H9 (cell line): ENCODE data around the gene C1QTNF9. TPM values are rescaled to one million over a fixed set of nuclear protein-coding genes. Genes with fewer than 3 reads are reported as not detected.
A peak's percentile ranks its signal among the peaks of the same experiment; 100 is the strongest.

Experiments
- DNase-seq: peaks from one replicate; pipeline ENCODE4 v3.0.0-alpha.2; 2017
- H2AFZ ChIP-seq: one replicate; pipeline ENCODE4 v1.6.1; 2013; ENCODE audit warnings: mild to moderate bottlenecking, low read length, control low read depth, moderate library complexity
- H2AK5ac ChIP-seq: 2 replicates; pipeline ENCODE4 v1.6.1; 2013; ENCODE audit warnings: low read length, control low read depth, mixed read lengths; ENCODE audit not compliant: insufficient read length
- H2BK120ac ChIP-seq: one replicate; pipeline ENCODE4 v1.6.1; 2013; ENCODE audit warnings: low read depth, mild to moderate bottlenecking, low read length, control low read depth, inconsistent platforms; ENCODE audit not compliant: poor library complexity, severe bottlenecking
- H2BK12ac ChIP-seq: 2 replicates; pipeline ENCODE4 v1.6.1; 2013; ENCODE audit warnings: low read length, control low read depth, mixed read lengths, low read depth; ENCODE audit not compliant: insufficient read length
- H2BK15ac ChIP-seq: 2 replicates; pipeline ENCODE4 v1.6.1; 2013; ENCODE audit warnings: low read depth, low read length, control low read depth
- H2BK20ac ChIP-seq: one replicate; pipeline ENCODE4 v1.6.1; 2013; ENCODE audit warnings: low read depth, mild to moderate bottlenecking, low read length, control low read depth, inconsistent platforms; ENCODE audit not compliant: poor library complexity, severe bottlenecking
- H2BK5ac ChIP-seq: 2 replicates; pipeline ENCODE4 v1.6.1; 2013; ENCODE audit warnings: low read length, control low read depth, mixed read lengths; ENCODE audit not compliant: insufficient read length
- H3K14ac ChIP-seq: 2 replicates; pipeline ENCODE4 v1.6.1; 2013; ENCODE audit warnings: low read length, control low read depth; ENCODE audit not compliant: insufficient read depth
- H3K18ac ChIP-seq: 2 replicates; pipeline ENCODE4 v1.6.1; 2013; ENCODE audit warnings: low read depth, mild to moderate bottlenecking, mixed read lengths, low read length, control low read depth; ENCODE audit not compliant: insufficient read length
- H3K23ac ChIP-seq: 2 replicates; pipeline ENCODE4 v1.6.1; 2013; ENCODE audit warnings: low read length, control low read depth, mixed read lengths, low read depth; ENCODE audit not compliant: insufficient read length
- H3K23me2 ChIP-seq: 2 replicates; pipeline ENCODE4 v1.6.1; 2013; ENCODE audit warnings: low read depth, mild to moderate bottlenecking, mixed read lengths, low read length, control low read depth; ENCODE audit not compliant: insufficient read length, poor library complexity, severe bottlenecking
- H3K27ac ChIP-seq: 2 replicates; pipeline ENCODE4 v1.5.1; 2013; ENCODE audit warnings: low read length, control low read depth, mixed read lengths, low read depth; ENCODE audit not compliant: insufficient read length
- H3K27me3 ChIP-seq: 2 replicates; pipeline ENCODE4 v1.6.1; 2013; ENCODE audit warnings: low read length, control low read depth, inconsistent platforms; ENCODE audit not compliant: insufficient read depth
- H3K4ac ChIP-seq: 2 replicates; pipeline ENCODE4 v1.6.1; 2013; ENCODE audit warnings: low read depth, mild to moderate bottlenecking, control low read depth, inconsistent platforms, low read length, moderate library complexity
- H3K4me1 ChIP-seq: 2 replicates; pipeline ENCODE4 v1.6.1; 2013; ENCODE audit warnings: low read length, control low read depth, inconsistent platforms; ENCODE audit not compliant: insufficient read depth
- H3K4me2 ChIP-seq: 2 replicates; pipeline ENCODE4 v1.6.1; 2013; ENCODE audit warnings: low read length, control low read depth, mixed read lengths; ENCODE audit not compliant: insufficient read length, insufficient read depth
- H3K56ac ChIP-seq: 2 replicates; pipeline ENCODE4 v1.6.1; 2013; ENCODE audit warnings: low read depth, mild to moderate bottlenecking, mixed read lengths, low read length, control low read depth; ENCODE audit not compliant: insufficient read length
- H3K79me1 ChIP-seq: 2 replicates; pipeline ENCODE4 v1.6.1; 2013; ENCODE audit warnings: low read depth, mild to moderate bottlenecking, moderate library complexity, low read length, control low read depth, inconsistent platforms; ENCODE audit not compliant: insufficient read depth, poor library complexity, severe bottlenecking
- H3K79me2 ChIP-seq: 2 replicates; pipeline ENCODE4 v1.6.1; 2013; ENCODE audit warnings: low read length, control low read depth, inconsistent platforms; ENCODE audit not compliant: insufficient read depth
- H3K9ac ChIP-seq: 2 replicates; pipeline ENCODE4 v1.6.1; 2013; ENCODE audit warnings: low read length, control low read depth, mixed read lengths; ENCODE audit not compliant: insufficient read length; ENCODE audit errors: extremely low read depth
- H3K9me3 ChIP-seq: one replicate; pipeline ENCODE4 v1.6.1; 2013; ENCODE audit warnings: low read depth, low read length, inconsistent platforms; ENCODE audit not compliant: control insufficient read depth
- H3T11ph ChIP-seq: one replicate; pipeline ENCODE4 v1.6.1; 2013; ENCODE audit warnings: mild to moderate bottlenecking, low read length, control low read depth, inconsistent platforms
- H4K20me1 ChIP-seq: one replicate; pipeline ENCODE4 v1.6.1; 2013; ENCODE audit not compliant: control insufficient read depth, insufficient read length, insufficient read depth
- H4K5ac ChIP-seq: 2 replicates; pipeline ENCODE4 v1.6.1; 2013; ENCODE audit warnings: low read depth, mild to moderate bottlenecking, mixed read lengths, low read length, control low read depth; ENCODE audit not compliant: insufficient read length
- H4K8ac ChIP-seq: replicated peaks from 2 replicates; pipeline ENCODE4 v1.6.1; 2013; ENCODE audit warnings: low read length, control low read depth, mixed read lengths, low read depth; ENCODE audit not compliant: insufficient read length
- H4K91ac ChIP-seq: 2 replicates; pipeline ENCODE4 v1.6.1; 2013; ENCODE audit warnings: low read depth, mild to moderate bottlenecking, moderate library complexity, mixed read lengths, low read length, control low read depth; ENCODE audit not compliant: insufficient read length
- H3K27ac Mint-ChIP-seq, 3 experiments: 2 replicates in 2 of 3; 3 replicates in 1 of 3; pipeline ENCODE4 v1.8.0; 2020 to 2021; ENCODE audit warnings: mixed read lengths in 3 of 3, mild to moderate bottlenecking in 1 of 3, moderate library complexity in 1 of 3
- H3K27me3 Mint-ChIP-seq: 2 replicates; pipeline ENCODE4 v1.8.0; 2021; ENCODE audit warnings: low read depth, mild to moderate bottlenecking, moderate library complexity, mixed read lengths
- H3K36me3 Mint-ChIP-seq, 3 experiments: 2 replicates in 2 of 3; 3 replicates in 1 of 3; pipeline ENCODE4 v1.8.0; 2020 to 2021; ENCODE audit warnings: low read depth in 3 of 3, mixed read lengths in 3 of 3; ENCODE audit not compliant: insufficient read depth in 1 of 3
- H3K4me1 Mint-ChIP-seq, 2 experiments: 2 replicates each; pipeline ENCODE4 v1.8.0; 2020; ENCODE audit warnings: mixed read lengths in 2 of 2
- H3K4me3 Mint-ChIP-seq, 2 experiments: 2 replicates in 1 of 2; 3 replicates in 1 of 2; pipeline ENCODE4 v1.8.0; 2020 to 2021; ENCODE audit warnings: mild to moderate bottlenecking in 2 of 2, mixed read lengths in 2 of 2, moderate library complexity in 1 of 2
- H3K9me3 Mint-ChIP-seq, 2 experiments: 2 replicates in 1 of 2; 3 replicates in 1 of 2; pipeline ENCODE4 v1.8.0; 2020; ENCODE audit warnings: mild to moderate bottlenecking in 2 of 2, mixed read lengths in 2 of 2, moderate library complexity in 1 of 2
- CTCF ChIP-seq: fragments of 200-600 bp; sonication (generic); conservative IDR thresholded peaks from 3 replicates; pipeline ENCODE4 v1.8.0; 2021; ENCODE audit warnings: antibody characterized with exemption, mild to moderate bottlenecking
- WGBS: extraction: QIAGEN DNeasy Blood & Tissue Kit; methylation state at CpG from one replicate; pipeline ENCODE4 v1.1.7; 2013; ENCODE audit warnings: missing lambda C conversion rate, low lambda C conversion rate, mixed read lengths; ENCODE audit not compliant: insufficient read length; ENCODE audit errors: extremely low coverage; 5-methylcytosine and 5-hydroxymethylcytosine counted together
- total RNA-seq: library from RNA; stranded (reverse); gene quantifications from 2 replicates; pipeline ENCODE4 v1.2.1, GENCODE V29; 2021

Gene C1QTNF9
- total RNA-seq, 1 experiment from 2014 or later: not detected

- no peaks in the 10 kb centered on the region for H3K79me2 ChIP-seq
- Mint-ChIP-seq H3K4me1 (no peaks in the 10 kb centered on the region), H3K27ac (no peak overlapping the region), H3K27me3 (peaks cover 3% of the 10 kb centered on the region; the same call in 1 of the 2 replicates), H3K36me3 (no peaks in the 10 kb centered on the region; a peak in 1 of 7 replicates), H3K4me3 (no peak overlapping the region), H3K9me3 (no peaks in the 10 kb centered on the region)
- H4K20me1 ChIP-seq: peaks cover 3% of the 10 kb centered on the region
- no peak overlapping the region for H3T11ph ChIP-seq
- H4K5ac ChIP-seq: peak overlapping the region; percentile 26
- H3K4ac ChIP-seq: no peak overlapping the region
- WGBS: 100% methylated on average over 4 of the region's 7 CpGs
- H2BK20ac ChIP-seq: no peak overlapping the region
- H3K18ac ChIP-seq: peak overlapping the region; percentile 4
- no peaks in the 10 kb centered on the region for H3K27me3 ChIP-seq
- no peak overlapping the region for H3K4me2 ChIP-seq
- no peak overlapping the region for H3K9ac ChIP-seq
- no peak overlapping the region for H2BK5ac ChIP-seq
- no peak for TF ChIP-seq CTCF
- no peak overlapping the region for H3K27ac ChIP-seq
- no peak overlapping the region for H2AK5ac ChIP-seq
- no peak overlapping the region for H2BK15ac ChIP-seq
- H3K23me2 ChIP-seq: no peaks in the 10 kb centered on the region
- no peak overlapping the region for H3K23ac ChIP-seq
- H2AFZ ChIP-seq: no peak overlapping the region
- H3K79me1 ChIP-seq: no peaks in the 10 kb centered on the region
- no peak overlapping the region for H3K14ac ChIP-seq
- H3K9me3 ChIP-seq: no peaks in the 10 kb centered on the region
- DNase-seq: no peak
- no peaks in the 10 kb centered on the region for H3K4me1 ChIP-seq
- H3K56ac ChIP-seq: peak overlapping the region; percentile 5
- H2BK120ac ChIP-seq: no peak overlapping the region
- peak overlapping the region; percentile 51 for H4K8ac ChIP-seq
- no peak overlapping the region for H2BK12ac ChIP-seq
- no peak overlapping the region for H4K91ac ChIP-seq
Observed at GRCh38 chr13:24356270-24356669, 46.9 kb downstream of the C1QTNF9 start.
